CD4-positive, alpha-beta T cell (primary cell): ENCODE data around the gene AP4E1. TPM values are rescaled to one million over a fixed set of nuclear protein-coding genes. Genes with fewer than 3 reads are reported as not detected.

Experiments
- ATAC-seq: fragments of 200-7000 bp; cut with Tn5 transposase; one replicate; pipeline ENCODE4 v1.10.0; 2022; ENCODE audit warnings: mild to moderate bottlenecking; ENCODE audit not compliant: poor library complexity
- CTCF ChIA-PET: fragments of 350-600 bp; sonication (Branson Sonifier 250); formaldehyde crosslinking; loops from one replicate; lab custom pipeline; 2021; ENCODE audit warnings: antibody characterized with exemption, inconsistent platforms; lab: Charles Lee
- POLR2A ChIA-PET: fragments of 350-600 bp; sonication (Branson Sonifier 250); formaldehyde crosslinking; loops from one replicate; lab custom pipeline; 2021; ENCODE audit warnings: antibody characterized with exemption, inconsistent platforms; lab: Charles Lee
- DNase-seq, 14 experiments: peaks; one replicate each; pipeline ENCODE4 v3.0.0-alpha.2; 2013 to 2020; ENCODE audit warnings: mixed read lengths in 2 of 14
- H3K27ac ChIP-seq, 2 donors: one replicate each; pipeline versions ENCODE4 v1.5.1 to v1.7.0; 2013; ENCODE audit warnings: low read length in 2 of 2, low read depth in 1 of 2, mild to moderate bottlenecking in 1 of 2
- H3K27me3 ChIP-seq, 2 experiments: 1 replicate in 1 of 2; 2 replicates in 1 of 2; pipeline versions ENCODE4 v1.6.1 to v1.7.0; 2013; ENCODE audit warnings: low read length in 2 of 2, control low read depth in 1 of 2, mild to moderate bottlenecking in 1 of 2, moderate library complexity in 1 of 2; ENCODE audit not compliant: insufficient read depth in 2 of 2, control insufficient read depth in 1 of 2
- H3K36me3 ChIP-seq: one replicate; pipeline ENCODE4 v1.6.1; 2013; ENCODE audit warnings: low read length, control low read depth; ENCODE audit not compliant: insufficient read depth
- H3K4me1 ChIP-seq: one replicate; pipeline ENCODE4 v1.6.1; 2013; ENCODE audit warnings: low read length, control low read depth; ENCODE audit not compliant: insufficient read depth
- H3K4me3 ChIP-seq: one replicate; pipeline ENCODE4 v1.5.1; 2013; ENCODE audit warnings: mild to moderate bottlenecking, low read length, moderate library complexity
- H3K9me3 ChIP-seq, 2 experiments: 1 replicate in 1 of 2; 2 replicates in 1 of 2; pipeline versions ENCODE4 v1.6.1 to v1.7.0; 2013; ENCODE audit warnings: low read length in 2 of 2, mild to moderate bottlenecking in 2 of 2, control low read depth in 1 of 2, moderate library complexity in 1 of 2; ENCODE audit not compliant: control insufficient read depth in 1 of 2, insufficient read depth in 1 of 2
- H3K27ac Mint-ChIP-seq: one replicate; pipeline ENCODE4 v1.8.0; 2020; ENCODE audit warnings: mixed read lengths
- H3K27me3 Mint-ChIP-seq: one replicate; pipeline ENCODE4 v1.8.0; 2021; ENCODE audit warnings: mixed read lengths
- H3K36me3 Mint-ChIP-seq: one replicate; pipeline ENCODE4 v1.8.0; 2021; ENCODE audit warnings: low read depth, mixed read lengths
- H3K4me1 Mint-ChIP-seq: one replicate; pipeline ENCODE4 v1.8.0; 2021; ENCODE audit warnings: low read depth, mixed read lengths
- H3K4me3 Mint-ChIP-seq: one replicate; pipeline ENCODE4 v1.8.0; 2020; ENCODE audit warnings: mild to moderate bottlenecking, mixed read lengths
- H3K9me3 Mint-ChIP-seq: one replicate; pipeline ENCODE4 v1.8.0; 2020; ENCODE audit warnings: mixed read lengths
- intact Hi-C, 2 experiments: fragments of 100-400 bp; cut with DNase I in 1 of 2; cut with micrococcal nuclease in 1 of 2; formaldehyde crosslinking; loops; one replicate each; pipeline versions ENCODE4 v1.15.1 to v1.9.0; 2023 to 2025; cut with DNase I, micrococcal nuclease
- total RNA-seq, 174 experiments: library from RNA in 2 of 174; stranded (reverse) in 2 of 174; gene quantifications; one replicate each; pipeline ENCODE4 v1.2.3 and lab custom pipeline; 2021 to 2026
- TF ChIP-seq, protein P1 (sequence below): fragments of 200-600 bp; IDR thresholded peaks from one replicate; pipeline ENCODE4 v1.8.0; 2022; ENCODE audit warnings: antibody characterized with exemption, mild to moderate bottlenecking

Gene AP4E1
- total RNA-seq, 2 experiments from 2014 or later: 6.3 to 6.6 TPM

DNA sequence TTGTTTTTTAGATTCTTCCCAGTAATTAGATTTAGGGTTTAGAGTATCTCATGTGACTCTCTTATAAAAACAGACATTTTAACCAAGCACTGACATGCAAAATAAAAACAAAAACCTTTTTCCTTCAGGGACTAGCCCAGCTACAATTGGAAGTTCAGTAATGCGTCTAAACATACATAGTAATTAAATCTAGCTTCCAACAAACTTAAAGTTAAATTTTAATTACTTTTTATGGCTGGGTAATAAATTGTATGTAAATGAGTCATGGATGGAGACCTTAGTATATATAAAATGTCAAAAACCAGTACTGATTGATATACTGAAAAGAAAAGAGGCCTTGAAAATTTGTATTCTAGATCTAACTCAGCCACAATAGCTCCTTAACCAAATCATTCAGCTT is 43.6 kb upstream of the AP4E1 start:
- intact Hi-C loops: no loop called here
- no peaks in the 10 kb centered on the region for H3K9me3 ChIP-seq
- CTCF ChIA-PET: interaction anchor here (1.5 kb wide), 1 partner anchor 12 kb away, joined by 3 read pairs; no protein-coding TSS in a partner anchor

GRCh38 chr15:50865515-50866353 is 42.7 kb upstream of the AP4E1 start:
- CTCF ChIA-PET: interaction anchor here (1.5 kb wide), 1 partner anchor 11 kb away, joined by 3 read pairs; no protein-coding TSS in a partner anchor
- intact Hi-C loops: no loop called here
- POLR2A ChIA-PET: no interaction called here

More for the DNA sequence above, 43.6 kb upstream of the AP4E1 start:
- H3K27ac Mint-ChIP-seq: no peak overlapping the region
- H3K4me3 Mint-ChIP-seq: no peak overlapping the region
- DNase-seq (no peak), ATAC-seq (no peak)
- no peaks in the 10 kb centered on the region for H3K27me3 Mint-ChIP-seq
- no peaks in the 10 kb centered on the region for H3K36me3 Mint-ChIP-seq
- H3K4me3 ChIP-seq: no peak overlapping the region
- H3K4me1 Mint-ChIP-seq: no peaks in the 10 kb centered on the region
- TF ChIP-seq, protein P1, sequence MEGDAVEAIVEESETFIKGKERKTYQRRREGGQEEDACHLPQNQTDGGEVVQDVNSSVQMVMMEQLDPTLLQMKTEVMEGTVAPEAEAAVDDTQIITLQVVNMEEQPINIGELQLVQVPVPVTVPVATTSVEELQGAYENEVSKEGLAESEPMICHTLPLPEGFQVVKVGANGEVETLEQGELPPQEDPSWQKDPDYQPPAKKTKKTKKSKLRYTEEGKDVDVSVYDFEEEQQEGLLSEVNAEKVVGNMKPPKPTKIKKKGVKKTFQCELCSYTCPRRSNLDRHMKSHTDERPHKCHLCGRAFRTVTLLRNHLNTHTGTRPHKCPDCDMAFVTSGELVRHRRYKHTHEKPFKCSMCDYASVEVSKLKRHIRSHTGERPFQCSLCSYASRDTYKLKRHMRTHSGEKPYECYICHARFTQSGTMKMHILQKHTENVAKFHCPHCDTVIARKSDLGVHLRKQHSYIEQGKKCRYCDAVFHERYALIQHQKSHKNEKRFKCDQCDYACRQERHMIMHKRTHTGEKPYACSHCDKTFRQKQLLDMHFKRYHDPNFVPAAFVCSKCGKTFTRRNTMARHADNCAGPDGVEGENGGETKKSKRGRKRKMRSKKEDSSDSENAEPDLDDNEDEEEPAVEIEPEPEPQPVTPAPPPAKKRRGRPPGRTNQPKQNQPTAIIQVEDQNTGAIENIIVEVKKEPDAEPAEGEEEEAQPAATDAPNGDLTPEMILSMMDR: no peak
- POLR2A ChIA-PET: no interaction called here
- no peaks in the 10 kb centered on the region for H3K9me3 Mint-ChIP-seq
- no peaks in the 10 kb centered on the region for H3K4me1 ChIP-seq
- H3K27me3 ChIP-seq: no peaks in the 10 kb centered on the region
- no peak overlapping the region for H3K27ac ChIP-seq
- H3K36me3 ChIP-seq: no peaks in the 10 kb centered on the region

GRCh38 chr15:50871832-50872231 is 36.7 kb upstream of the AP4E1 start:
- peaks cover 5% of the 10 kb centered on the region for H3K4me1 Mint-ChIP-seq
- CTCF ChIA-PET: interaction anchor here (1.5 kb wide), 1 partner anchor 7 kb away, joined by 4 read pairs; no protein-coding TSS in a partner anchor
- intact Hi-C loops: no loop called here

More at GRCh38 chr15:50865515-50866353, 42.7 kb upstream of the AP4E1 start:
- H3K9me3 Mint-ChIP-seq: no peaks in the 10 kb centered on the region
- H3K4me1 ChIP-seq: no peaks in the 10 kb centered on the region
- H3K36me3 ChIP-seq: no peaks in the 10 kb centered on the region
- TF ChIP-seq, protein P1: no peak
- no peak for ATAC-seq
- H3K36me3 Mint-ChIP-seq: no peaks in the 10 kb centered on the region
- no peak for DNase-seq
- no peak overlapping the region for H3K27ac ChIP-seq
- no peak overlapping the region for H3K4me3 Mint-ChIP-seq
- no peaks in the 10 kb centered on the region for H3K9me3 ChIP-seq
- H3K4me1 Mint-ChIP-seq: no peaks in the 10 kb centered on the region
- no peak overlapping the region for H3K4me3 ChIP-seq
- no peaks in the 10 kb centered on the region for H3K27me3 Mint-ChIP-seq
- no peaks in the 10 kb centered on the region for H3K27me3 ChIP-seq
- H3K27ac Mint-ChIP-seq: no peak overlapping the region

More at GRCh38 chr15:50871832-50872231, 36.7 kb upstream of the AP4E1 start:
- H3K9me3 ChIP-seq: no peaks in the 10 kb centered on the region
- H3K36me3 ChIP-seq: no peaks in the 10 kb centered on the region
- no peak for DNase-seq
- TF ChIP-seq, protein P1: no peak
- no peaks in the 10 kb centered on the region for H3K27me3 ChIP-seq
- H3K4me3 ChIP-seq: no peak overlapping the region
- ATAC-seq: no peak
- Mint-ChIP-seq H3K36me3 (no peaks in the 10 kb centered on the region), H3K4me3 (no peak overlapping the region), H3K27ac (no peak overlapping the region), H3K27me3 (no peaks in the 10 kb centered on the region), H3K9me3 (no peaks in the 10 kb centered on the region)
- POLR2A ChIA-PET: no interaction called here
- no peak overlapping the region for H3K27ac ChIP-seq
- peaks cover 4% of the 10 kb centered on the region for H3K4me1 ChIP-seq
